Loucy (cell line): ENCODE results near the gene RACGAP1.

ENCODE experiments used
- CTCF ChIP-seq: fragments of 200-600 bp; sonication (generic); conservative IDR thresholded peaks from 2 replicates; pipeline ENCODE4 v1.5.1; 2014; ENCODE audit warnings: mild to moderate bottlenecking, antibody characterized with exemption, low read length
- EZH2phosphoT487 ChIP-seq: fragments of 200-600 bp; IDR thresholded peaks from 2 replicates; pipeline ENCODE4 v1.6.1; 2018; ENCODE audit warnings: antibody characterized with exemption, mild to moderate bottlenecking, moderate library complexity, borderline replicate concordance

- TF ChIP-seq CTCF (no peak), EZH2phosphoT487 (no peak)
Observed at GRCh38 chr12:49956663-49957569, 68.4 kb downstream of the RACGAP1 start.
